H1 (cell line): ENCODE measurements around the gene DPYD. TPM values are rescaled to one million over a fixed set of nuclear protein-coding genes. Genes with fewer than 3 reads are reported as not detected.

Experiments used
- CEBPB ChIP-seq: IDR thresholded peaks from 2 replicates; pipeline ENCODE4 v1.6.1; 2012; ENCODE audit warnings: low read depth, low read length
- EP300 ChIP-seq, 2 experiments: IDR thresholded peaks; 1 replicate in 1 of 2; 2 replicates in 1 of 2; pipeline ENCODE4 v1.6.1; 2011 to 2012; ENCODE audit warnings: low read depth in 2 of 2, low read length in 2 of 2, mild to moderate bottlenecking in 2 of 2, borderline replicate concordance in 1 of 2, inconsistent platforms in 1 of 2, moderate library complexity in 1 of 2
- RFX5 ChIP-seq: IDR thresholded peaks from 2 replicates; pipeline ENCODE4 v1.6.1; 2011; ENCODE audit warnings: low read depth, low read length, improper control_type of control experiment, borderline replicate concordance
- polyA plus RNA-seq, 7 experiments: library from polyadenylated mRNA; depleted of rRNA in 3 of 7; stranded (reverse) in 5 of 7; unstranded in 2 of 7; fragments of >200 nt in 5 of 7; fragments of 200-250 nt in 2 of 7; gene quantifications; 1 replicate in 5 of 7; 2 replicates in 1 of 7; 4 replicates in 1 of 7; pipeline versions ENCODE4 v1.2.1 to v1.2.3, GENCODE V29; 2011 to 2013; ENCODE audit warnings: missing spikeins in 2 of 7, mixed read lengths in 2 of 7
- total RNA-seq: library from RNA; stranded (reverse); fragmentation: NEBNext Ultra II Directional; extraction: Animal tissue kit (Norgen Biotek cat#: 25700); gene quantifications from 2 replicates; pipeline ENCODE4 v1.2.1, GENCODE V29; 2021
- TF ChIP-seq, protein P1 (sequence below): IDR thresholded peaks from 2 replicates; pipeline ENCODE4 v1.6.1; 2012; ENCODE audit warnings: inconsistent platforms

DPYD gene
- total and polyA plus RNA-seq, 2 of the 8 experiments (the other 6 are each of a cell fraction or from before 2014, with no cell fraction given), result 0.29 to 0.73 TPM

DNA sequence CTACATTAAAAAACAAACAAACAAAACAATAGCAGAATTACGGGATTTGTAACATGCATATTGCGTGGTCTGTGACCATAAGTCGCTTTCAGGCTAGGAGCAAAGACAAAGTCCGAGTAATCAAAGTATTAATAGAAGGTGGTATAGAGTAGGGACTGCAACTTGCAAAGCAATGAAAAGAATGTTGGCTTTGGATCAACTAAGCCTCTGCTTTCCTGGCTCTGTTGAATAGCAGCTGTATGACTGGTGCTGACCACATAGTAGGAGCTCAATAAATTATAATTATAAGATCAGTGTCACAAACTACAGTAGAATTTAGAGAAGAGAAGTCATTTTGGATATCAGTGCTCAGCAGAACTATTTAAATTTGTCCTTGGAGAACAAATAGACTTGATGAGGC, 586.4 kb downstream of the DPYD start (continued):
- TF ChIP-seq, protein P1, sequence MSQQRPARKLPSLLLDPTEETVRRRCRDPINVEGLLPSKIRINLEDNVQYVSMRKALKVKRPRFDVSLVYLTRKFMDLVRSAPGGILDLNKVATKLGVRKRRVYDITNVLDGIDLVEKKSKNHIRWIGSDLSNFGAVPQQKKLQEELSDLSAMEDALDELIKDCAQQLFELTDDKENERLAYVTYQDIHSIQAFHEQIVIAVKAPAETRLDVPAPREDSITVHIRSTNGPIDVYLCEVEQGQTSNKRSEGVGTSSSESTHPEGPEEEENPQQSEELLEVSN, result no peak
- TF ChIP-seq RFX5 (no peak), CEBPB (no peak), EP300 (IDR thresholded peaks at IDR 0.05; ENCODE audit: borderline replicate concordance in 1 of 2, low read depth in 2 of 2, low read length in 2 of 2) (no peak)
